HepG2 (cell line): ENCODE data around the gene FRMPD2. TPM values are rescaled to one million over a fixed set of nuclear protein-coding genes. Genes with fewer than 3 reads are reported as not detected.

ENCODE experiments used
- ATAC-seq: fragments of 200-7000 bp; cut with Tn5 transposase; 3 replicates; pipeline ENCODE4 v1.9.1; 2020; ENCODE audit warnings: mild to moderate bottlenecking, moderate library complexity
- BruUV-seq: library from RNA; stranded (reverse); fragments of 400-500 nt; replicated peaks from 2 replicates; lab custom pipeline; 2021; lab: Mats Ljungman, UMichigan
- CTCF ChIA-PET: fragments of 300-600 bp; formaldehyde crosslinking; extraction: SDS; loops from one replicate; lab custom pipeline; 2021; ENCODE audit warnings: low total read pairs, inconsistent platforms, low intra/inter-chr PET ratio; lab: Yijun Ruan, JAX
- POLR2A ChIA-PET: fragments of 350-600 bp; sonication (Branson Sonifier 250); formaldehyde crosslinking; loops from one replicate; lab custom pipeline; 2020; ENCODE audit warnings: antibody characterized with exemption, inconsistent platforms; lab: Yijun Ruan, JAX
- DNase-seq: peaks from one replicate; pipeline ENCODE4 v3.0.0-alpha.2; 2015; ENCODE audit warnings: low spot score
- FAIRE-seq: peaks from 3 replicates; lab custom pipeline; 2011; peaks lifted over from hg19 to GRCh38; lab: Jason Lieb, UNC
- H2AFZ ChIP-seq: one replicate; pipeline ENCODE4 v1.6.1; 2011; ENCODE audit warnings: low read length, inconsistent platforms
- H3K27ac ChIP-seq: fragments of 300-600 bp; 3 replicates; pipeline ENCODE4 v1.8.0; 2011; ENCODE audit warnings: mixed run types, mild to moderate bottlenecking, mixed read lengths, low read length, inconsistent platforms; ENCODE audit not compliant: insufficient read depth; ENCODE audit errors: extremely low read length
- H3K27me3 ChIP-seq, 2 experiments: fragments of 200-600 bp in 1 of 2; 2 replicates in 1 of 2; 3 replicates in 1 of 2; pipeline versions ENCODE4 v1.6.0 to v1.8.0; 2011; ENCODE audit warnings: low read length in 2 of 2, mild to moderate bottlenecking in 2 of 2, moderate library complexity in 2 of 2, inconsistent platforms in 1 of 2; ENCODE audit not compliant: insufficient read depth in 2 of 2, control insufficient read depth in 1 of 2
- H3K36me3 ChIP-seq, 2 experiments: fragments of 200-600 bp in 1 of 2; replicated peaks in 1 of 2; 2 replicates in 1 of 2; 3 replicates in 1 of 2; pipeline versions ENCODE4 v1.5.1 to v1.8.0; 2011; ENCODE audit warnings: low read length in 2 of 2, inconsistent platforms in 1 of 2; ENCODE audit not compliant: insufficient read depth in 2 of 2, control insufficient read depth in 1 of 2
- H3K4me1 ChIP-seq: 2 replicates; pipeline ENCODE4 v1.5.1; 2012; ENCODE audit warnings: low read length, inconsistent platforms; ENCODE audit not compliant: insufficient read depth
- H3K4me2 ChIP-seq: 2 replicates; pipeline ENCODE4 v1.6.0; 2011; ENCODE audit warnings: low read depth, low read length, inconsistent platforms
- H3K4me3 ChIP-seq, 3 experiments: fragments of 200-600 bp in 1 of 3; sonication (generic), shearing (Covaris generic) in 1 of 3; replicated peaks in 1 of 3; 2 replicates each; pipeline ENCODE4 v1.5.1; 2011 to 2016; ENCODE audit warnings: low read length in 3 of 3, inconsistent platforms in 2 of 3, low read depth in 2 of 3, mild to moderate bottlenecking in 2 of 3, control low read depth in 1 of 3, mixed read lengths in 1 of 3; ENCODE audit not compliant: insufficient read depth in 1 of 3
- H3K79me2 ChIP-seq: one replicate; pipeline ENCODE4 v1.6.1; 2011; ENCODE audit warnings: low read length, inconsistent platforms; ENCODE audit not compliant: insufficient read depth
- H3K9ac ChIP-seq: 2 replicates; pipeline ENCODE4 v1.6.0; 2011; ENCODE audit warnings: mild to moderate bottlenecking, low read depth, low read length, inconsistent platforms; ENCODE audit not compliant: insufficient read depth
- H3K9me3 ChIP-seq: 2 replicates; pipeline ENCODE4 v1.5.1; 2012; ENCODE audit warnings: mild to moderate bottlenecking, low read length
- H4K20me1 ChIP-seq: 2 replicates; pipeline ENCODE4 v1.6.0; 2011; ENCODE audit warnings: inconsistent platforms, mild to moderate bottlenecking, low read length, moderate library complexity; ENCODE audit not compliant: insufficient read depth
- ETS1 ChIP-seq: sonication (generic); formaldehyde crosslinking; IDR thresholded peaks from 2 replicates; pipeline ENCODE4 v1.4.0; 2020; ENCODE audit warnings: missing genetic modification reagents
- RBAK ChIP-seq: sonication (generic); formaldehyde crosslinking; IDR thresholded peaks from 2 replicates; pipeline ENCODE4 v1.5.1; 2020; ENCODE audit warnings: mild to moderate bottlenecking, missing genetic modification reagents
- ZBTB40 ChIP-seq, 2 experiments: fragments of 450-650 bp in 1 of 2; sonication (generic) in 1 of 2; formaldehyde crosslinking in 1 of 2; IDR thresholded peaks; 2 replicates each; pipeline versions ENCODE4 v1.6.1 to v1.8.0; 2016 to 2022; ENCODE audit warnings: antibody characterized with exemption in 1 of 2, mild to moderate bottlenecking in 1 of 2, missing genetic modification reagents in 1 of 2
- ZSCAN21 ChIP-seq: sonication (generic); formaldehyde crosslinking; IDR thresholded peaks from 2 replicates; pipeline ENCODE4 v1.8.0; 2022; ENCODE audit warnings: mild to moderate bottlenecking, missing genetic modification reagents, moderate library complexity, borderline replicate concordance
- WGBS: methylation state at CpG from one replicate; pipeline ENCODE4 v1.1.6; 2017; ENCODE audit warnings: low lambda C conversion rate; 5-methylcytosine and 5-hydroxymethylcytosine counted together
- in situ Hi-C: cut with HindIII; loops from 2 replicates; pipeline ENCODE4 v1.10.0; 2017; ENCODE audit warnings: low pct_unique_long_range_greater_than_20kb; ENCODE audit not compliant: extremely low pct_ligation_motif_present
- intact Hi-C: fragments of 100-400 bp; cut with micrococcal nuclease; formaldehyde crosslinking; loops from one replicate; pipeline ENCODE4 v1.10.0; 2022; ENCODE audit not compliant: unreplicated experiment
- polyA plus RNA-seq, 8 experiments: library from polyadenylated mRNA; depleted of rRNA in 3 of 8; stranded (reverse) in 7 of 8; unstranded in 1 of 8; fragments of >200 nt; fragmentation: Illumina TruSeq in 4 of 8; extraction: Trizol in 4 of 8; gene quantifications; 2 replicates each; pipeline versions ENCODE4 v1.2.1 to v1.2.3, GENCODE V29; 2011 to 2016; ENCODE audit warnings: low read depth in 4 of 8, missing spikeins in 1 of 8, mixed read lengths in 1 of 8; ENCODE audit not compliant: insufficient read depth in 1 of 8
- total RNA-seq, 5 experiments: library from RNA; depleted of rRNA; stranded (reverse); fragments of >200 nt; fragmentation: Illumina TruSeq; extraction: Trizol; gene quantifications; 2 replicates each; pipeline ENCODE4 v1.2.3, GENCODE V29; 2016; ENCODE audit warnings: low read depth in 1 of 5
- TF ChIP-seq, protein P1 (sequence below): fragments of 450-650 bp; IDR thresholded peaks from 2 replicates; pipeline ENCODE4 v1.6.1; 2016
- TF ChIP-seq, protein P2 (sequence below): fragments of 450-650 bp; IDR thresholded peaks from 2 replicates; pipeline ENCODE4 v1.6.1; 2017

The FRMPD2 gene
- total and polyA plus RNA-seq, 2 of the 13 experiments (the other 11 are each of a cell fraction or from before 2014, with no cell fraction given) = 0.45 to 1.3 TPM

DNA sequence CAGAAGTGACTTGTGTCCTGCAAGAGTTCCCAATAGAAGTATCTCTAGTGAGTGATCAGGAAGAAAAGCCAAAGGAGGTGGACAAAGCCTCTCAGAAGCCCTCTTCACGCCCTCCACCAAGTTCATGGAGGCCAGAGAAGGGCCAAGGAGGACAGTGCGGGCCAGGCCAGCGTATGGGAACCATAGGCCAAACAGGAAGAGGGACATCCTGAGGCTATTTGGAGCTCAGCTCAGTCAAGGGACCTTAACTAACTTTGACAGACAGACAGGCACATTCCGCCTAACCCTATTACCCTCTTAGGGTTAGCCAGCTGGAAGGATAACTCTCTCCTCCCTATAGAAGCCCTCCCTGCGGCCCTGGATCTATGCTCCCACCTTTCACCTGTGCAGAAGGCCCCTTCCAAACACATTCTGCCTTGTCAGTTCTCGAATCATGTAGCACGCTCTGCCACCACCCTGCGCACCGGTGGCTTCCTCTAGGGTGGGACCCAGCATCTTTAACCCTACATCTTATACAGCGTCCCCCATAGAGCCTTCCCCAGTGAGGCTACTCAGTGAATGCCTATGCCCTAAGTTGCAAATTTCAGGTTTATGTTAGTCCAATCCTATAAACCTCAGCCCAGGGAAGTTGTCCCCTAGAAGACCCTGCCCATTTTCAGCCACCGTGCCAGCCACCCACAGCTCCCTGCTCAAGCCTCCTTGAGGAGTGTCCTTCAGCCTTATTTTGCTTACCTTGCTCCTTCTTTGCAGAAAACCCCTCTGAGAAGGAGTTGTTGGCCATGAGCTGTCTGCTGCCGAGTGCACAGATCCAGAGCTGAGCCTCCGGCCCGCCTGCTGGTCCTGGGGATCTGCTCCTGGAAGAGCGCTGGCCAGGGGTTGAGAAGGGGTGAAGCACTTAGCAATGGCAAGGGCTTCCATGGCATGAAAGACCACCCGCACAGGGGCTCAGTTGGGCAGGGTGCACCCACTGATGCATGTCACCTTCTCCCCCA, 36.9 kb downstream of the FRMPD2 start:
- Histone ChIP-seq H2AFZ (no peak overlapping the region), H3K27me3 (no peaks in the 10 kb centered on the region), H3K9me3 (no peaks in the 10 kb centered on the region), H3K27ac (no peak overlapping the region), H3K4me3 (no peak overlapping the region), H4K20me1 (no peaks in the 10 kb centered on the region), H3K79me2 (no peaks in the 10 kb centered on the region), H3K36me3 (no peaks in the 10 kb centered on the region)
- POLR2A ChIA-PET = no interaction called here
- 68% methylated on average over 16 of the region's 16 CpGs for WGBS
- in situ Hi-C loops (no loop called here), intact Hi-C loops (no loop called here)
- no peak for ATAC-seq
- no peak for DNase-seq
- no peak for FAIRE-seq
- TF ChIP-seq RBAK (no peak), ZSCAN21 (CRISPR knock-in tag) (no peak), ZBTB40 (IDR thresholded peaks at IDR 0.05) (no peak), ZBTB40 (CRISPR knock-in tag; IDR thresholded peaks at IDR 0.05) (no peak), ETS1 (no peak)
- TF ChIP-seq, protein P1, sequence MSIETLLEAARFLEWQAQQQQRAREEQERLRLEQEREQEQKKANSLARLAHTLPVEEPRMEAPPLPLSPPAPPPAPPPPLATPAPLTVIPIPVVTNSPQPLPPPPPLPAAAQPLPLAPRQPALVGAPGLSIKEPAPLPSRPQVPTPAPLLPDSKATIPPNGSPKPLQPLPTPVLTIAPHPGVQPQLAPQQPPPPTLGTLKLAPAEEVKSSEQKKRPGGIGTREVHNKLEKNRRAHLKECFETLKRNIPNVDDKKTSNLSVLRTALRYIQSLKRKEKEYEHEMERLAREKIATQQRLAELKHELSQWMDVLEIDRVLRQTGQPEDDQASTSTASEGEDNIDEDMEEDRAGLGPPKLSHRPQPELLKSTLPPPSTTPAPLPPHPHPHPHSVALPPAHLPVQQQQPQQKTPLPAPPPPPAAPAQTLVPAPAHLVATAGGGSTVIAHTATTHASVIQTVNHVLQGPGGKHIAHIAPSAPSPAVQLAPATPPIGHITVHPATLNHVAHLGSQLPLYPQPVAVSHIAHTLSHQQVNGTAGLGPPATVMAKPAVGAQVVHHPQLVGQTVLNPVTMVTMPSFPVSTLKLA = no peak
- TF ChIP-seq, protein P2, sequence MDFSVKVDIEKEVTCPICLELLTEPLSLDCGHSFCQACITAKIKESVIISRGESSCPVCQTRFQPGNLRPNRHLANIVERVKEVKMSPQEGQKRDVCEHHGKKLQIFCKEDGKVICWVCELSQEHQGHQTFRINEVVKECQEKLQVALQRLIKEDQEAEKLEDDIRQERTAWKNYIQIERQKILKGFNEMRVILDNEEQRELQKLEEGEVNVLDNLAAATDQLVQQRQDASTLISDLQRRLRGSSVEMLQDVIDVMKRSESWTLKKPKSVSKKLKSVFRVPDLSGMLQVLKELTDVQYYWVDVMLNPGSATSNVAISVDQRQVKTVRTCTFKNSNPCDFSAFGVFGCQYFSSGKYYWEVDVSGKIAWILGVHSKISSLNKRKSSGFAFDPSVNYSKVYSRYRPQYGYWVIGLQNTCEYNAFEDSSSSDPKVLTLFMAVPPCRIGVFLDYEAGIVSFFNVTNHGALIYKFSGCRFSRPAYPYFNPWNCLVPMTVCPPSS = no peak
- TF ChIP-seq, all 625 proteins: peak for 0
- CTCF ChIA-PET = no interaction called here
- Histone ChIP-seq H3K4me1 (no peaks in the 10 kb centered on the region), H3K4me2 (no peak overlapping the region), H3K9ac (no peak overlapping the region)
- no TSS peak for BruUV-seq
